Calu3 (cell line): ENCODE data around the gene CTPS2. TPM values are rescaled to one million over a fixed set of nuclear protein-coding genes. Genes with fewer than 3 reads are reported as not detected.

Experiments used
- BruUV-seq: library from RNA; stranded (reverse); fragments of 400-500 nt; replicated peaks from 2 replicates; lab custom pipeline; 2021; lab: Mats Ljungman, UMichigan
- CTCF ChIA-PET: fragments of 300-600 bp; sonication (Branson Sonifier 250); formaldehyde crosslinking; loops from one replicate; lab custom pipeline; 2022; ENCODE audit warnings: antibody characterized with exemption; lab: Charles Lee
- DNase-seq: peaks from one replicate; pipeline ENCODE4 v3.0.0; 2022
- H3K27ac Mint-ChIP-seq: one replicate; pipeline ENCODE4 v1.8.0; 2022; ENCODE audit warnings: mixed read lengths; ENCODE audit not compliant: unreplicated experiment
- H3K27me3 Mint-ChIP-seq: one replicate; pipeline ENCODE4 v1.8.0; 2022; ENCODE audit warnings: mixed read lengths; ENCODE audit not compliant: unreplicated experiment
- H3K36me3 Mint-ChIP-seq: one replicate; pipeline ENCODE4 v1.8.0; 2022; ENCODE audit warnings: mild to moderate bottlenecking, moderate library complexity, mixed read lengths; ENCODE audit not compliant: insufficient read depth, unreplicated experiment
- H3K4me1 Mint-ChIP-seq: one replicate; pipeline ENCODE4 v1.8.0; 2022; ENCODE audit warnings: mild to moderate bottlenecking, low read depth, mixed read lengths; ENCODE audit not compliant: unreplicated experiment
- H3K4me3 Mint-ChIP-seq: one replicate; pipeline ENCODE4 v1.8.0; 2022; ENCODE audit warnings: mild to moderate bottlenecking, low read depth, moderate library complexity, mixed read lengths; ENCODE audit not compliant: unreplicated experiment
- H3K9me3 Mint-ChIP-seq: one replicate; pipeline ENCODE4 v1.8.0; 2022; ENCODE audit warnings: low read depth, mixed read lengths; ENCODE audit not compliant: unreplicated experiment
- intact Hi-C: fragments of 100-400 bp; cut with micrococcal nuclease; formaldehyde crosslinking; loops from one replicate; pipeline ENCODE4 v1.10.0; 2022; ENCODE audit not compliant: unreplicated experiment
- total RNA-seq: library from RNA; stranded (reverse); gene quantifications from 2 replicates; pipeline ENCODE4 v1.2.3, GENCODE V29; 2022
- TF ChIP-seq, protein P1 (sequence below): fragments of 200-600 bp; IDR thresholded peaks from one replicate; pipeline ENCODE4 v1.8.0; 2022; ENCODE audit warnings: antibody characterized with exemption; ENCODE audit not compliant: unreplicated experiment

Gene CTPS2
- total RNA-seq, 1 experiment from 2014 or later = 23.2 TPM

DNA sequence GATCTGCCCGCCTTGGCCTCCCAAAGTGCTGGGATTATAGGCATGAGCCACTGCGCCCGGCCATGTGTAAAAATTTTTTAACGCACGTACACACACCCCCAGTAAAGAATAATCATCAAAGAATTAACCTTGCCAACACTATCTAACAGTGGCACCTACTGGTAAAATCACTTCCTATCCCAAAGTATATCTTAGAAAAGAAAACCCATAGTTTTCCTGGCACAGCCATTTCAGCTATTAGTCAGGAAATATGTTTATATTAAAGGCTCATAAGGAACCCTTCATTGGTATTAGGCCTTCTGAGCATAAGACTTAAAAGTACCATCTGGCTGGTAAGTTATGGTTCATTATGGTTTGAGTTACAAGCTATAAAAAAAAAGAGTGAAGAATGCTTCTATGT, 48.4 kb downstream of the CTPS2 start:
- no peak overlapping the region for H3K4me3 Mint-ChIP-seq
- no peaks in the 10 kb centered on the region for H3K27me3 Mint-ChIP-seq
- intact Hi-C loops = no loop called here
- DNase-seq = no peak
- no peaks in the 10 kb centered on the region for H3K9me3 Mint-ChIP-seq
- CTCF ChIA-PET = interaction anchor here (1.0 kb wide), 1 partner anchor 227 kb away, joined by 3 read pairs; no protein-coding TSS in a partner anchor
- no peak overlapping the region for H3K27ac Mint-ChIP-seq
- peaks cover 15% of the 10 kb centered on the region for H3K36me3 Mint-ChIP-seq
- TF ChIP-seq, protein P1, sequence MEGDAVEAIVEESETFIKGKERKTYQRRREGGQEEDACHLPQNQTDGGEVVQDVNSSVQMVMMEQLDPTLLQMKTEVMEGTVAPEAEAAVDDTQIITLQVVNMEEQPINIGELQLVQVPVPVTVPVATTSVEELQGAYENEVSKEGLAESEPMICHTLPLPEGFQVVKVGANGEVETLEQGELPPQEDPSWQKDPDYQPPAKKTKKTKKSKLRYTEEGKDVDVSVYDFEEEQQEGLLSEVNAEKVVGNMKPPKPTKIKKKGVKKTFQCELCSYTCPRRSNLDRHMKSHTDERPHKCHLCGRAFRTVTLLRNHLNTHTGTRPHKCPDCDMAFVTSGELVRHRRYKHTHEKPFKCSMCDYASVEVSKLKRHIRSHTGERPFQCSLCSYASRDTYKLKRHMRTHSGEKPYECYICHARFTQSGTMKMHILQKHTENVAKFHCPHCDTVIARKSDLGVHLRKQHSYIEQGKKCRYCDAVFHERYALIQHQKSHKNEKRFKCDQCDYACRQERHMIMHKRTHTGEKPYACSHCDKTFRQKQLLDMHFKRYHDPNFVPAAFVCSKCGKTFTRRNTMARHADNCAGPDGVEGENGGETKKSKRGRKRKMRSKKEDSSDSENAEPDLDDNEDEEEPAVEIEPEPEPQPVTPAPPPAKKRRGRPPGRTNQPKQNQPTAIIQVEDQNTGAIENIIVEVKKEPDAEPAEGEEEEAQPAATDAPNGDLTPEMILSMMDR = no peak
- peaks cover 7% of the 10 kb centered on the region for H3K4me1 Mint-ChIP-seq
- no TSS peak for BruUV-seq

DNA sequence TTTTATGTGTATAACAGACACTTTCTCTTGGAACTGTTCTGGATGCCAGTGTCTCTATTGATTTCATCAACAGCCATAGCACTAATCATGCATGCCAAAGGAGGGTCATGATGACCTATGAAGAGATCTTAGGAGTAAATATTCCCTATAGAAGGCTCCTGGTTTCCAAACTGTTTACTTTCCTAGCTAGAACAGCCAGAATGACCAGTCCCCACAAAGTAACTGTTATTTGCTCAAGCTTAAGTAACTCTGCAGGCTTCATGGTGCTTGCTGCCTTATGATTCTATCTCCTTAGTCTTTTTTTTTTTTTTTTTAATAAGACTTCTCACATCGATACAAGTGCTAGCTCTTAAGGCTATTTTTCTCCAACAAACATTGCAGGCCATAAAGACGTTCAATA, 50.1 kb downstream of the CTPS2 start:
- H3K36me3 Mint-ChIP-seq = peaks cover 5% of the 10 kb centered on the region
- intact Hi-C loops = no loop called here
- DNase-seq = no peak
- TF ChIP-seq, protein P1 = no peak
- no peak overlapping the region for H3K27ac Mint-ChIP-seq
- H3K9me3 Mint-ChIP-seq = no peaks in the 10 kb centered on the region
- CTCF ChIA-PET = interaction anchor here (0.7 kb wide), 1 partner anchor 84 kb away, joined by 3 read pairs; no protein-coding TSS in a partner anchor
- no peaks in the 10 kb centered on the region for H3K27me3 Mint-ChIP-seq
- BruUV-seq = no TSS peak
- no peak overlapping the region for H3K4me3 Mint-ChIP-seq
- H3K4me1 Mint-ChIP-seq = peaks cover 9% of the 10 kb centered on the region

DNA sequence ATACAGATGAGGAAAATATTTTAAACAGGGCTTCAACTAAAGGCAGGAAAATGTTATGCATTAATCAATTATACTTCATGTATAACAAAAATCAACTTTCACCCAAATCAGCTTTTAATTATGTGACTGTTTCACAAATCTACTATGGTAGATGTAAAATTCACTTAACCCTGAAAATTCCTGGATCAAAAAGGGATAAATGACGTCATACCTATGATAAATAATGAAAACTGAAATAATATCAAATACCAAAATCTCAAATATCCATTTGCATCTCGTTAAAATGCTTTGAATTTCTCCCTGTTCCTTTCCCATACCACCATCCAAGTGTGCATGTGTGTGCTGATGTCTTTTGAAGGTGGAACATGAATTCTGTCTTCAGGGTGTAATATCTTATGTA, 51.0 kb downstream of the CTPS2 start:
- Mint-ChIP-seq H3K9me3 (no peaks in the 10 kb centered on the region), H3K27me3 (no peaks in the 10 kb centered on the region), H3K4me3 (no peak overlapping the region), H3K36me3 (peaks cover 5% of the 10 kb centered on the region), H3K4me1 (peaks cover 9% of the 10 kb centered on the region), H3K27ac (no peak overlapping the region)
- TF ChIP-seq, protein P1 = no peak
- CTCF ChIA-PET = no interaction called here
- BruUV-seq = no TSS peak
- intact Hi-C loops = no loop called here
- no peak for DNase-seq

GRCh38 chrX:16659321-16659720, 53.1 kb downstream of the CTPS2 start:
- peaks cover 9% of the 10 kb centered on the region for H3K4me1 Mint-ChIP-seq
- no peaks in the 10 kb centered on the region for H3K9me3 Mint-ChIP-seq
- BruUV-seq = no TSS peak
- H3K27me3 Mint-ChIP-seq = no peaks in the 10 kb centered on the region
- TF ChIP-seq, protein P1 = no peak
- peaks cover 5% of the 10 kb centered on the region for H3K36me3 Mint-ChIP-seq
- intact Hi-C loops = no loop called here
- H3K4me3 Mint-ChIP-seq = no peak overlapping the region
- CTCF ChIA-PET = interaction anchor here (0.7 kb wide), 1 partner anchor 671 kb away, joined by 3 read pairs; no protein-coding TSS in a partner anchor
- H3K27ac Mint-ChIP-seq = no peak overlapping the region
- no peak for DNase-seq
